ENCODE measurements around the gene GNG12.
"Not testable (repeated sequence)": the region's sequence is repeated elsewhere in the genome, so short reads cannot be mapped to it uniquely, and the experiment has no call there.

Gene GNG12

GRCh38 chr1:67733681-67734322 is 99.5 kb downstream of the GNG12 start:
- DNase-seq (ENCODE audit: low read depth in 2 of 2): no peak

GRCh38 chr1:67732750-67733151 is 100.5 kb downstream of the GNG12 start:
- no peak for DNase-seq (ENCODE audit: low read depth in 2 of 2)

GRCh38 chr1:67731322-67731721 is 101.9 kb downstream of the GNG12 start:
- no peak for DNase-seq (ENCODE audit: low read depth in 2 of 2)

GRCh38 chr1:67730312-67730711 is 103.0 kb downstream of the GNG12 start:
- DNase-seq (ENCODE audit: low read depth in 2 of 2): not testable (repeated sequence)

GRCh38 chr1:67729872-67730271 is 103.4 kb downstream of the GNG12 start:
- DNase-seq (ENCODE audit: low read depth in 2 of 2): no peak

GRCh38 chr1:67726224-67726623 is 107.0 kb downstream of the GNG12 start:
- no peak for DNase-seq (ENCODE audit: low read depth in 2 of 2)

- DNase-seq (ENCODE audit: low read depth in 2 of 2): no peak
Observed at GRCh38 chr1:67724928-67725560, 108.2 kb downstream of the GNG12 start.

GRCh38 chr1:67723620-67724019 is 109.6 kb downstream of the GNG12 start:
- DNase-seq (ENCODE audit: low read depth in 2 of 2): no peak

- no peak for DNase-seq (ENCODE audit: low read depth in 2 of 2)
Observed at GRCh38 chr1:67723126-67723525, 110.1 kb downstream of the GNG12 start.

- no peak for DNase-seq (ENCODE audit: low read depth in 2 of 2)
Observed at GRCh38 chr1:67722292-67722944, 110.8 kb downstream of the GNG12 start.

GRCh38 chr1:67721650-67722291 is 111.5 kb downstream of the GNG12 start:
- no peak for DNase-seq (ENCODE audit: low read depth in 2 of 2)

GRCh38 chr1:67721112-67721511 is 112.2 kb downstream of the GNG12 start:
- DNase-seq (ENCODE audit: low read depth in 2 of 2): no peak

- DNase-seq (ENCODE audit: low read depth in 2 of 2): no peak
Observed at GRCh38 chr1:67719329-67720196, 113.7 kb downstream of the GNG12 start.

GRCh38 chr1:67717876-67718275 is 115.4 kb downstream of the GNG12 start:
- DNase-seq (ENCODE audit: low read depth in 2 of 2): no peak

- DNase-seq (ENCODE audit: low read depth in 2 of 2): no peak
Observed at GRCh38 chr1:67716800-67717199, 116.5 kb downstream of the GNG12 start.

GRCh38 chr1:67715819-67716218 is 117.4 kb downstream of the GNG12 start:
- DNase-seq (ENCODE audit: low read depth in 2 of 2): no peak

GRCh38 chr1:67713057-67713846 is 120.0 kb downstream of the GNG12 start:
- no peak for DNase-seq (ENCODE audit: low read depth in 2 of 2)

- no peak for DNase-seq (ENCODE audit: low read depth in 2 of 2)
Observed at GRCh38 chr1:67711855-67712212, 121.4 kb downstream of the GNG12 start.

GRCh38 chr1:67711158-67711854 is 122.0 kb downstream of the GNG12 start:
- no peak for DNase-seq (ENCODE audit: low read depth in 2 of 2)

- DNase-seq (ENCODE audit: low read depth in 2 of 2): no peak
Observed at GRCh38 chr1:67710417-67710816, 122.8 kb downstream of the GNG12 start.

All from stimulated activated CD8-positive, alpha-beta memory T cell treated with anti-CD3 and anti-CD28 coated beads, Interleukin-15, amount 100 ng/mL, for 4 hours (primary cell).